ENCODE results near the gene CNTRL.

DNA sequence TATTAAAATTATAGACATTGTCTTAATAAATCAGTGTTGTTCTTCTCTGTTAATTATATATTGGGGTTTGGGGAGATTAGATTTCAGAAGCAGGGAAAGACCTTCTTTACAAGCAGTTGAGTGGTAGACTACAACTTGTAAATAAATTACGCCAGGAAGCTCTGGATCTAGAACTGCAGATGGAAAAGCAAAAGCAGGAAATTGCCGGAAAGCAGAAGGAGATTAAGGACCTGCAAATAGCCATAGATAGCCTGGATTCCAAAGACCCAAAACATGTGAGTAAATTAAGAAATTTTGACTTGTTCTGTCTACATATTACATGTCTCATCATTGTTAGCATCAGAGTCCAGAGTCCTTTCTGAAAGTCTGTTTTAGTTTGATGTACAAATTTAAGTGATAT, 43.5 kb downstream of the CNTRL start:
- no peak for TF ChIP-seq YY1 (IDR thresholded peaks at IDR 0.05)
- TF ChIP-seq, protein P1, sequence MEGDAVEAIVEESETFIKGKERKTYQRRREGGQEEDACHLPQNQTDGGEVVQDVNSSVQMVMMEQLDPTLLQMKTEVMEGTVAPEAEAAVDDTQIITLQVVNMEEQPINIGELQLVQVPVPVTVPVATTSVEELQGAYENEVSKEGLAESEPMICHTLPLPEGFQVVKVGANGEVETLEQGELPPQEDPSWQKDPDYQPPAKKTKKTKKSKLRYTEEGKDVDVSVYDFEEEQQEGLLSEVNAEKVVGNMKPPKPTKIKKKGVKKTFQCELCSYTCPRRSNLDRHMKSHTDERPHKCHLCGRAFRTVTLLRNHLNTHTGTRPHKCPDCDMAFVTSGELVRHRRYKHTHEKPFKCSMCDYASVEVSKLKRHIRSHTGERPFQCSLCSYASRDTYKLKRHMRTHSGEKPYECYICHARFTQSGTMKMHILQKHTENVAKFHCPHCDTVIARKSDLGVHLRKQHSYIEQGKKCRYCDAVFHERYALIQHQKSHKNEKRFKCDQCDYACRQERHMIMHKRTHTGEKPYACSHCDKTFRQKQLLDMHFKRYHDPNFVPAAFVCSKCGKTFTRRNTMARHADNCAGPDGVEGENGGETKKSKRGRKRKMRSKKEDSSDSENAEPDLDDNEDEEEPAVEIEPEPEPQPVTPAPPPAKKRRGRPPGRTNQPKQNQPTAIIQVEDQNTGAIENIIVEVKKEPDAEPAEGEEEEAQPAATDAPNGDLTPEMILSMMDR (IDR thresholded peaks at IDR 0.05; ENCODE audit: low read depth, low read length, missing input control), result no peak
- TF ChIP-seq, protein P2, sequence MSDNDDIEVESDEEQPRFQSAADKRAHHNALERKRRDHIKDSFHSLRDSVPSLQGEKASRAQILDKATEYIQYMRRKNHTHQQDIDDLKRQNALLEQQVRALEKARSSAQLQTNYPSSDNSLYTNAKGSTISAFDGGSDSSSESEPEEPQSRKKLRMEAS (IDR thresholded peaks at IDR 0.05), result no peak
- TF ChIP-seq, protein P3, sequence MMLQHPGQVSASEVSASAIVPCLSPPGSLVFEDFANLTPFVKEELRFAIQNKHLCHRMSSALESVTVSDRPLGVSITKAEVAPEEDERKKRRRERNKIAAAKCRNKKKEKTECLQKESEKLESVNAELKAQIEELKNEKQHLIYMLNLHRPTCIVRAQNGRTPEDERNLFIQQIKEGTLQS (IDR thresholded peaks at IDR 0.05), result no peak
- TF ChIP-seq JUND (IDR thresholded peaks at IDR 0.05), result no peak
- no peak for TF ChIP-seq RAD21 (IDR thresholded peaks at IDR 0.05)
- TF ChIP-seq TAF1 (conservative IDR thresholded peaks at IDR 0.05), result no peak
- no peak for TF ChIP-seq RXRA (IDR thresholded peaks at IDR 0.05)
- no peak for TF ChIP-seq GABPA (IDR thresholded peaks at IDR 0.05 in 1 of 2, conservative IDR thresholded peaks at IDR 0.05 in 1 of 2)
- no peak for TF ChIP-seq SP1 (IDR thresholded peaks at IDR 0.05)
- TF ChIP-seq, protein P4, sequence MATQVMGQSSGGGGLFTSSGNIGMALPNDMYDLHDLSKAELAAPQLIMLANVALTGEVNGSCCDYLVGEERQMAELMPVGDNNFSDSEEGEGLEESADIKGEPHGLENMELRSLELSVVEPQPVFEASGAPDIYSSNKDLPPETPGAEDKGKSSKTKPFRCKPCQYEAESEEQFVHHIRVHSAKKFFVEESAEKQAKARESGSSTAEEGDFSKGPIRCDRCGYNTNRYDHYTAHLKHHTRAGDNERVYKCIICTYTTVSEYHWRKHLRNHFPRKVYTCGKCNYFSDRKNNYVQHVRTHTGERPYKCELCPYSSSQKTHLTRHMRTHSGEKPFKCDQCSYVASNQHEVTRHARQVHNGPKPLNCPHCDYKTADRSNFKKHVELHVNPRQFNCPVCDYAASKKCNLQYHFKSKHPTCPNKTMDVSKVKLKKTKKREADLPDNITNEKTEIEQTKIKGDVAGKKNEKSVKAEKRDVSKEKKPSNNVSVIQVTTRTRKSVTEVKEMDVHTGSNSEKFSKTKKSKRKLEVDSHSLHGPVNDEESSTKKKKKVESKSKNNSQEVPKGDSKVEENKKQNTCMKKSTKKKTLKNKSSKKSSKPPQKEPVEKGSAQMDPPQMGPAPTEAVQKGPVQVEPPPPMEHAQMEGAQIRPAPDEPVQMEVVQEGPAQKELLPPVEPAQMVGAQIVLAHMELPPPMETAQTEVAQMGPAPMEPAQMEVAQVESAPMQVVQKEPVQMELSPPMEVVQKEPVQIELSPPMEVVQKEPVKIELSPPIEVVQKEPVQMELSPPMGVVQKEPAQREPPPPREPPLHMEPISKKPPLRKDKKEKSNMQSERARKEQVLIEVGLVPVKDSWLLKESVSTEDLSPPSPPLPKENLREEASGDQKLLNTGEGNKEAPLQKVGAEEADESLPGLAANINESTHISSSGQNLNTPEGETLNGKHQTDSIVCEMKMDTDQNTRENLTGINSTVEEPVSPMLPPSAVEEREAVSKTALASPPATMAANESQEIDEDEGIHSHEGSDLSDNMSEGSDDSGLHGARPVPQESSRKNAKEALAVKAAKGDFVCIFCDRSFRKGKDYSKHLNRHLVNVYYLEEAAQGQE (IDR thresholded peaks at IDR 0.05), result no peak
- no peak for TF ChIP-seq FOXA2 (IDR thresholded peaks at IDR 0.05)
- no peak for TF ChIP-seq FOXA1 (IDR thresholded peaks at IDR 0.05)
- TF ChIP-seq, protein P5, sequence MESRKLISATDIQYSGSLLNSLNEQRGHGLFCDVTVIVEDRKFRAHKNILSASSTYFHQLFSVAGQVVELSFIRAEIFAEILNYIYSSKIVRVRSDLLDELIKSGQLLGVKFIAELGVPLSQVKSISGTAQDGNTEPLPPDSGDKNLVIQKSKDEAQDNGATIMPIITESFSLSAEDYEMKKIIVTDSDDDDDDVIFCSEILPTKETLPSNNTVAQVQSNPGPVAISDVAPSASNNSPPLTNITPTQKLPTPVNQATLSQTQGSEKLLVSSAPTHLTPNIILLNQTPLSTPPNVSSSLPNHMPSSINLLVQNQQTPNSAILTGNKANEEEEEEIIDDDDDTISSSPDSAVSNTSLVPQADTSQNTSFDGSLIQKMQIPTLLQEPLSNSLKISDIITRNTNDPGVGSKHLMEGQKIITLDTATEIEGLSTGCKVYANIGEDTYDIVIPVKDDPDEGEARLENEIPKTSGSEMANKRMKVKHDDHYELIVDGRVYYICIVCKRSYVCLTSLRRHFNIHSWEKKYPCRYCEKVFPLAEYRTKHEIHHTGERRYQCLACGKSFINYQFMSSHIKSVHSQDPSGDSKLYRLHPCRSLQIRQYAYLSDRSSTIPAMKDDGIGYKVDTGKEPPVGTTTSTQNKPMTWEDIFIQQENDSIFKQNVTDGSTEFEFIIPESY (IDR thresholded peaks at IDR 0.05), result no peak

Measured in liver (tissue), 3 donors.